Neuronal stem cell (in vitro differentiated cells): ENCODE data around the gene WDR49.

Experiments used
- DNase-seq: peaks from one replicate; pipeline ENCODE4 v3.0.0-alpha.2; 2013; ENCODE audit warnings: low spot score
- H2AFZ ChIP-seq: one replicate; pipeline ENCODE4 v1.6.1; 2013; ENCODE audit warnings: mild to moderate bottlenecking, low read length, inconsistent platforms
- H2AK5ac ChIP-seq: 2 replicates; pipeline ENCODE4 v1.6.1; 2013; ENCODE audit warnings: low read depth, mild to moderate bottlenecking, inconsistent platforms, low read length, moderate library complexity, mixed read lengths
- H2BK120ac ChIP-seq: 2 replicates; pipeline ENCODE4 v1.6.1; 2013; ENCODE audit warnings: low read depth, mild to moderate bottlenecking, inconsistent platforms, low read length, moderate library complexity, mixed read lengths
- H2BK12ac ChIP-seq: one replicate; pipeline ENCODE4 v1.6.1; 2013; ENCODE audit warnings: low read length, inconsistent platforms
- H2BK15ac ChIP-seq: 2 replicates; pipeline ENCODE4 v1.6.1; 2013; ENCODE audit warnings: mild to moderate bottlenecking, low read length, inconsistent platforms, mixed read lengths
- H2BK5ac ChIP-seq: one replicate; pipeline ENCODE4 v1.6.1; 2013; ENCODE audit warnings: inconsistent platforms, mild to moderate bottlenecking, low read length, moderate library complexity
- H3K14ac ChIP-seq: one replicate; pipeline ENCODE4 v1.6.1; 2013; ENCODE audit warnings: low read length, inconsistent platforms
- H3K18ac ChIP-seq: 2 replicates; pipeline ENCODE4 v1.6.1; 2013; ENCODE audit warnings: low read length, inconsistent platforms
- H3K23ac ChIP-seq: 2 replicates; pipeline ENCODE4 v1.6.1; 2013; ENCODE audit warnings: low read depth, mild to moderate bottlenecking, mixed read lengths, low read length, inconsistent platforms; ENCODE audit not compliant: poor library complexity
- H3K27ac ChIP-seq: replicated peaks from 3 replicates; pipeline ENCODE4 v1.5.1; 2013; ENCODE audit warnings: low read length, inconsistent platforms
- H3K27me3 ChIP-seq, 3 experiments: 2 replicates each; pipeline ENCODE4 v1.6.1; 2013; ENCODE audit warnings: low read length in 3 of 3, mild to moderate bottlenecking in 2 of 3, inconsistent platforms in 1 of 3, low read depth in 1 of 3, mixed read lengths in 1 of 3, moderate library complexity in 1 of 3; ENCODE audit not compliant: control insufficient read depth in 3 of 3, insufficient read depth in 3 of 3
- H3K36me3 ChIP-seq, 2 donors: replicated peaks in 1 of 2; 2 replicates each; pipeline ENCODE4 v1.6.1; 2013; ENCODE audit warnings: low read length in 2 of 2; ENCODE audit not compliant: control insufficient read depth in 2 of 2, insufficient read depth in 2 of 2
- H3K4ac ChIP-seq: 2 replicates; pipeline ENCODE4 v1.6.1; 2013; ENCODE audit warnings: inconsistent platforms, mild to moderate bottlenecking, low read length, moderate library complexity
- H3K4me1 ChIP-seq, 2 donors: 1 replicate in 1 of 2; 2 replicates in 1 of 2; pipeline ENCODE4 v1.6.1; 2013; ENCODE audit warnings: low read length in 2 of 2, low read depth in 1 of 2; ENCODE audit not compliant: control insufficient read depth in 2 of 2, insufficient read depth in 1 of 2
- H3K4me2 ChIP-seq: one replicate; pipeline ENCODE4 v1.6.1; 2013; ENCODE audit warnings: mild to moderate bottlenecking, low read length, inconsistent platforms; ENCODE audit not compliant: insufficient read depth, poor library complexity, severe bottlenecking
- H3K4me3 ChIP-seq, 2 donors: 2 replicates each; pipeline ENCODE4 v1.5.1; 2013; ENCODE audit warnings: low read length in 2 of 2, mild to moderate bottlenecking in 2 of 2, inconsistent platforms in 1 of 2, moderate library complexity in 1 of 2
- H3K79me1 ChIP-seq: one replicate; pipeline ENCODE4 v1.6.1; 2013; ENCODE audit warnings: low read depth, mild to moderate bottlenecking, inconsistent platforms, low read length, moderate library complexity
- H3K9ac ChIP-seq: one replicate; pipeline ENCODE4 v1.6.1; 2013; ENCODE audit warnings: mild to moderate bottlenecking, low read depth, low read length, inconsistent platforms; ENCODE audit not compliant: poor library complexity
- H3K9me3 ChIP-seq, 2 donors: replicated peaks in 1 of 2; 2 replicates each; pipeline versions ENCODE3 to v1.6.1; 2013; ENCODE audit warnings: low read length in 2 of 2, mild to moderate bottlenecking in 2 of 2, inconsistent platforms in 1 of 2, low read depth in 1 of 2, mixed read lengths in 1 of 2, moderate library complexity in 1 of 2; ENCODE audit not compliant: control insufficient read depth in 2 of 2, insufficient read depth in 1 of 2
- H4K8ac ChIP-seq: one replicate; pipeline ENCODE4 v1.6.1; 2013; ENCODE audit warnings: low read depth, mild to moderate bottlenecking, inconsistent platforms, low read length, moderate library complexity
- H4K91ac ChIP-seq: one replicate; pipeline ENCODE4 v1.6.1; 2013; ENCODE audit warnings: low read length, low read depth, mild to moderate bottlenecking, inconsistent platforms; ENCODE audit not compliant: poor library complexity
- WGBS, 2 donors: extraction: QIAGEN DNeasy Blood & Tissue Kit; methylation state at CpG; one replicate each; pipeline ENCODE4 v1.1.7; 2013; ENCODE audit warnings: missing lambda C conversion rate in 2 of 2, mixed read lengths in 1 of 2; ENCODE audit not compliant: insufficient read length in 2 of 2, insufficient replicate concordance in 1 of 2; ENCODE audit errors: extremely low coverage in 2 of 2; 5-methylcytosine and 5-hydroxymethylcytosine counted together

WDR49 gene

GRCh38 chr3:167644611-167645010 is 9.1 kb downstream of the WDR49 start:
- Histone ChIP-seq H3K9me3 (peaks cover 0 to 15% of the 10 kb centered on the region in 2 donors), H4K91ac (no peak overlapping the region), H3K4ac (no peak overlapping the region), H2BK15ac (no peak overlapping the region), H4K8ac (no peak overlapping the region), H3K9ac (no peak overlapping the region), H3K4me3 (no peak overlapping the region), H2BK12ac (no peak overlapping the region), H2BK120ac (no peak overlapping the region), H3K36me3 (no peaks in the 10 kb centered on the region), H3K14ac (no peak overlapping the region), H2AK5ac (no peak overlapping the region), H3K4me2 (no peak overlapping the region), H3K27ac (no peak overlapping the region), H2BK5ac (no peak overlapping the region), H3K4me1 (peaks cover 0 to 1% of the 10 kb centered on the region in 2 donors), H3K27me3 (no peaks in the 10 kb centered on the region), H3K18ac (no peak overlapping the region), H3K79me1 (no peaks in the 10 kb centered on the region), H3K23ac (no peak overlapping the region), H2AFZ (no peak overlapping the region)
- WGBS, 2 donors = no CpG with 5 or more reads among the region's 1 CpG
- DNase-seq = no peak

- Histone ChIP-seq H3K4me3 (no peak overlapping the region), H2BK5ac (no peak overlapping the region), H3K23ac (no peak overlapping the region), H3K18ac (no peak overlapping the region), H3K27ac (no peak overlapping the region), H3K4me1 (no peaks in the 10 kb centered on the region), H4K91ac (no peak overlapping the region), H3K27me3 (no peaks in the 10 kb centered on the region), H3K79me1 (no peaks in the 10 kb centered on the region), H2BK120ac (no peak overlapping the region), H3K4ac (no peak overlapping the region), H2AFZ (no peak overlapping the region), H3K9me3 (no peaks in the 10 kb centered on the region), H3K14ac (no peak overlapping the region), H3K9ac (no peak overlapping the region), H3K36me3 (no peaks in the 10 kb centered on the region), H4K8ac (no peak overlapping the region), H2BK15ac (no peak overlapping the region), H2AK5ac (no peak overlapping the region), H3K4me2 (no peak overlapping the region), H2BK12ac (no peak overlapping the region)
- no CpG with 5 or more reads among the region's 5 CpGs for WGBS, 2 donors
- DNase-seq = no peak
These were observed 22.3 kb downstream of the WDR49 start for GRCh38 chr3:167631471-167631870.

GRCh38 chr3:167626490-167626889 is 27.3 kb downstream of the WDR49 start:
- no peaks in the 10 kb centered on the region for H3K4me1 ChIP-seq
- no peak overlapping the region for H4K91ac ChIP-seq
- no peak overlapping the region for H3K9ac ChIP-seq
- no peaks in the 10 kb centered on the region for H3K36me3 ChIP-seq
- no peak overlapping the region for H3K4me3 ChIP-seq
- no peak overlapping the region for H2BK5ac ChIP-seq
- no peaks in the 10 kb centered on the region for H3K9me3 ChIP-seq
- no peak overlapping the region for H3K4ac ChIP-seq
- no peak overlapping the region for H3K4me2 ChIP-seq
- no peak overlapping the region for H3K14ac ChIP-seq
- no peak overlapping the region for H2BK15ac ChIP-seq
- H2BK120ac ChIP-seq = no peak overlapping the region
- H3K23ac ChIP-seq = no peak overlapping the region
- no peaks in the 10 kb centered on the region for H3K79me1 ChIP-seq
- no peak overlapping the region for H3K27ac ChIP-seq
- no peak overlapping the region for H4K8ac ChIP-seq
- H3K27me3 ChIP-seq = no peaks in the 10 kb centered on the region
- no peak overlapping the region for H2AK5ac ChIP-seq
- H2BK12ac ChIP-seq = no peak overlapping the region
- H3K18ac ChIP-seq = no peak overlapping the region
- no peak for DNase-seq
- H2AFZ ChIP-seq = no peak overlapping the region

GRCh38 chr3:167615030-167615429 is 38.7 kb downstream of the WDR49 start:
- no peak overlapping the region for H3K18ac ChIP-seq
- H3K9me3 ChIP-seq = no peaks in the 10 kb centered on the region
- no peak overlapping the region for H3K4me3 ChIP-seq
- H2AFZ ChIP-seq = no peak overlapping the region
- H4K91ac ChIP-seq = no peak overlapping the region
- DNase-seq = no peak
- no CpG with 5 or more reads among the region's 3 CpGs for WGBS, 2 donors
- no peak overlapping the region for H4K8ac ChIP-seq
- H2BK12ac ChIP-seq = no peak overlapping the region
- no peaks in the 10 kb centered on the region for H3K4me1 ChIP-seq
- H2AK5ac ChIP-seq = no peak overlapping the region
- no peak overlapping the region for H3K23ac ChIP-seq
- no peak overlapping the region for H3K27ac ChIP-seq
- H3K14ac ChIP-seq = no peak overlapping the region
- no peaks in the 10 kb centered on the region for H3K27me3 ChIP-seq
- H3K79me1 ChIP-seq = no peaks in the 10 kb centered on the region
- H3K4me2 ChIP-seq = no peak overlapping the region
- no peak overlapping the region for H2BK120ac ChIP-seq
- no peak overlapping the region for H3K4ac ChIP-seq
- no peaks in the 10 kb centered on the region for H3K36me3 ChIP-seq
- H2BK15ac ChIP-seq = no peak overlapping the region
- H3K9ac ChIP-seq = no peak overlapping the region
- H2BK5ac ChIP-seq = no peak overlapping the region
